SK-N-SH treated with all-trans-retinoic acid at 6 μM for 48 hours (cell line): Measurements from ENCODE around the gene CAPN10.

Source experiments
- ATAC-seq: fragments of 200-7000 bp; cut with Tn5 transposase; 3 replicates; pipeline ENCODE4 v1.9.1; 2020; ENCODE audit warnings: mild to moderate bottlenecking, moderate library complexity
- BACH2 ChIP-seq: fragments of 250-450 bp; sonication (Bioruptor Pico); IDR thresholded peaks from 2 replicates; pipeline ENCODE4 v1.9.0; 2021; ENCODE audit warnings: mild to moderate bottlenecking, borderline replicate concordance
- CREB5 ChIP-seq: fragments of 250-450 bp; sonication (Bioruptor Pico); IDR thresholded peaks from 2 replicates; pipeline ENCODE4 v1.5.1; 2020; ENCODE audit warnings: low read depth, mild to moderate bottlenecking, moderate library complexity
- CSDC2 ChIP-seq: fragments of 250-450 bp; sonication (Bioruptor Pico); IDR thresholded peaks from 2 replicates; pipeline ENCODE4 v1.5.0; 2020; ENCODE audit warnings: mild to moderate bottlenecking, moderate library complexity
- ESRRG ChIP-seq: fragments of 250-450 bp; sonication (Bioruptor Pico); IDR thresholded peaks from 2 replicates; pipeline ENCODE4 v1.6.1; 2021; ENCODE audit warnings: mild to moderate bottlenecking
- GLIS3 ChIP-seq: fragments of 250-450 bp; sonication (Bioruptor Pico); IDR thresholded peaks from 2 replicates; pipeline ENCODE4 v1.5.0; 2020; ENCODE audit warnings: mild to moderate bottlenecking, moderate library complexity
- ISL1 ChIP-seq: fragments of 250-450 bp; sonication (Bioruptor Pico); IDR thresholded peaks from 2 replicates; pipeline ENCODE4 v2.1.2; 2022; ENCODE audit warnings: mild to moderate bottlenecking, moderate library complexity
- OSR1 ChIP-seq: fragments of 250-450 bp; sonication (Bioruptor Pico); IDR thresholded peaks from 2 replicates; pipeline ENCODE4 v1.8.0; 2022; ENCODE audit warnings: moderate library complexity, mild to moderate bottlenecking, inconsistent platforms
- PPARA ChIP-seq: fragments of 250-450 bp; sonication (Bioruptor Pico); IDR thresholded peaks from 2 replicates; pipeline ENCODE4 v1.5.0; 2020; ENCODE audit warnings: mild to moderate bottlenecking, borderline replicate concordance
- RARB ChIP-seq: fragments of 250-450 bp; sonication (Bioruptor Pico); IDR thresholded peaks from 2 replicates; pipeline ENCODE4 v1.8.0; 2021; ENCODE audit warnings: mild to moderate bottlenecking, moderate library complexity
- SNAI2 ChIP-seq: fragments of 250-450 bp; sonication (Bioruptor Pico); IDR thresholded peaks from 2 replicates; pipeline ENCODE4 v1.5.0; 2020; ENCODE audit warnings: mild to moderate bottlenecking, moderate library complexity
- TCF4 ChIP-seq: fragments of 250-450 bp; sonication (Bioruptor Pico); IDR thresholded peaks from 2 replicates; pipeline ENCODE4 v1.8.0; 2021; ENCODE audit warnings: mild to moderate bottlenecking, moderate library complexity, borderline replicate concordance
- TOX ChIP-seq: fragments of 250-450 bp; sonication (Bioruptor Pico); IDR thresholded peaks from 2 replicates; pipeline ENCODE4 v1.8.0; 2021; ENCODE audit warnings: mild to moderate bottlenecking, moderate library complexity, borderline replicate concordance
- ZFP3 ChIP-seq: fragments of 250-450 bp; sonication (Bioruptor Pico); IDR thresholded peaks from 2 replicates; pipeline ENCODE4 v1.5.0; 2020; ENCODE audit warnings: mild to moderate bottlenecking, moderate library complexity
- ZFP30 ChIP-seq: fragments of 450-650 bp; formaldehyde crosslinking; IDR thresholded peaks from 2 replicates; pipeline ENCODE4 v1.5.0; 2022; ENCODE audit warnings: mild to moderate bottlenecking, moderate library complexity
- ZNF565 ChIP-seq: fragments of 450-650 bp; formaldehyde crosslinking; conservative IDR thresholded peaks from 2 replicates; pipeline ENCODE4 v1.5.0; 2020; ENCODE audit warnings: low read depth, mild to moderate bottlenecking, moderate library complexity
- ZNF70 ChIP-seq: fragments of 450-650 bp; formaldehyde crosslinking; IDR thresholded peaks from 2 replicates; pipeline ENCODE4 v1.5.0; 2020; ENCODE audit warnings: mild to moderate bottlenecking, moderate library complexity
- ZNF8 ChIP-seq: fragments of 450-650 bp; formaldehyde crosslinking; IDR thresholded peaks from 2 replicates; pipeline ENCODE4 v1.5.0; 2020; ENCODE audit warnings: mild to moderate bottlenecking, moderate library complexity
- TF ChIP-seq, protein P1 (sequence below): fragments of 250-450 bp; sonication (Bioruptor Pico); IDR thresholded peaks from 2 replicates; pipeline ENCODE4 v1.8.0; 2021; ENCODE audit warnings: low read depth, mild to moderate bottlenecking, moderate library complexity, borderline replicate concordance
- TF ChIP-seq, protein P2 (sequence below): fragments of 250-450 bp; sonication (Bioruptor Pico); IDR thresholded peaks from 2 replicates; pipeline ENCODE4 v1.8.0; 2020; ENCODE audit warnings: mild to moderate bottlenecking, moderate library complexity, borderline replicate concordance
- TF ChIP-seq, protein P3 (sequence below): fragments of 250-450 bp; sonication (Bioruptor Pico); IDR thresholded peaks from 2 replicates; pipeline ENCODE4 v1.5.0; 2020; ENCODE audit warnings: mild to moderate bottlenecking, moderate library complexity

CAPN10 gene

DNA sequence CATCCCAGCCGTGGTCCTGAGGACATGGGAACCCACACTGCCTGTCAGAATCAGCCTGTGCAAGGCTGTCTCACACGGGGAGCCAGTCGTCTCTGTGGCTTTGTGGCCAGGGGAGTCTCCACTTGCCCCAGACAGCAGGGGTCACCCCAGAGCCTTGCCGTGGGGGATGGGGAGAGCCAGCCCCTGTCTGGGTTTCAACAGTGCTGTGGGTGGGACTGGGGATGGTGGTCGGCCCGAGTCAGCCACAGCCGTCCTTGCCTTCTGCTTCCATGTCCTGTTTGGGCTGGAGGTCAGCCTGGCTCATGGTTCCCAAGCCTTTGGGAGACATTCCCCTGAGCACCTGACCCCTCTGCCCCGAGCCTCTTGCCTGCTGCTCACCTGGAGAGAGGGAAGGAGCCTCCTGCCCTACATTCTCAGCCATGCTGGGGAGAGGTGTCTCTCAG lies 58.3 kb downstream of the CAPN10 start:
- TF ChIP-seq ZNF565 (no peak), ISL1 (no peak), ZNF8 (CRISPR knock-in tag) (no peak), ESRRG (CRISPR knock-in tag) (no peak), RARB (CRISPR knock-in tag) (no peak), PPARA (CRISPR knock-in tag) (no peak), OSR1 (CRISPR knock-in tag) (no peak)
- TF ChIP-seq, protein P1, sequence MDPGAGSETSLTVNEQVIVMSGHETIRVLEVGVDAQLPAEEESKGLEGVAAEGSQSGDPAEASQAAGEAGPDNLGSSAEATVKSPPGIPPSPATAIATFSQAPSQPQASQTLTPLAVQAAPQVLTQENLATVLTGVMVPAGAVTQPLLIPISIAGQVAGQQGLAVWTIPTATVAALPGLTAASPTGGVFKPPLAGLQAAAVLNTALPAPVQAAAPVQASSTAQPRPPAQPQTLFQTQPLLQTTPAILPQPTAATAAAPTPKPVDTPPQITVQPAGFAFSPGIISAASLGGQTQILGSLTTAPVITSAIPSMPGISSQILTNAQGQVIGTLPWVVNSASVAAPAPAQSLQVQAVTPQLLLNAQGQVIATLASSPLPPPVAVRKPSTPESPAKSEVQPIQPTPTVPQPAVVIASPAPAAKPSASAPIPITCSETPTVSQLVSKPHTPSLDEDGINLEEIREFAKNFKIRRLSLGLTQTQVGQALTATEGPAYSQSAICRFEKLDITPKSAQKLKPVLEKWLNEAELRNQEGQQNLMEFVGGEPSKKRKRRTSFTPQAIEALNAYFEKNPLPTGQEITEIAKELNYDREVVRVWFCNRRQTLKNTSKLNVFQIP (CRISPR knock-in tag), result no peak
- no peak for ATAC-seq

- TF ChIP-seq ZNF70 (CRISPR knock-in tag) (no peak), GLIS3 (CRISPR knock-in tag) (no peak), ESRRG (CRISPR knock-in tag) (no peak), TOX (CRISPR knock-in tag) (no peak)
- TF ChIP-seq, protein P2, sequence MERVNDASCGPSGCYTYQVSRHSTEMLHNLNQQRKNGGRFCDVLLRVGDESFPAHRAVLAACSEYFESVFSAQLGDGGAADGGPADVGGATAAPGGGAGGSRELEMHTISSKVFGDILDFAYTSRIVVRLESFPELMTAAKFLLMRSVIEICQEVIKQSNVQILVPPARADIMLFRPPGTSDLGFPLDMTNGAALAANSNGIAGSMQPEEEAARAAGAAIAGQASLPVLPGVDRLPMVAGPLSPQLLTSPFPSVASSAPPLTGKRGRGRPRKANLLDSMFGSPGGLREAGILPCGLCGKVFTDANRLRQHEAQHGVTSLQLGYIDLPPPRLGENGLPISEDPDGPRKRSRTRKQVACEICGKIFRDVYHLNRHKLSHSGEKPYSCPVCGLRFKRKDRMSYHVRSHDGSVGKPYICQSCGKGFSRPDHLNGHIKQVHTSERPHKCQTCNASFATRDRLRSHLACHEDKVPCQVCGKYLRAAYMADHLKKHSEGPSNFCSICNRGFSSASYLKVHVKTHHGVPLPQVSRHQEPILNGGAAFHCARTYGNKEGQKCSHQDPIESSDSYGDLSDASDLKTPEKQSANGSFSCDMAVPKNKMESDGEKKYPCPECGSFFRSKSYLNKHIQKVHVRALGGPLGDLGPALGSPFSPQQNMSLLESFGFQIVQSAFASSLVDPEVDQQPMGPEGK, result no peak
- TF ChIP-seq, protein P1 (CRISPR knock-in tag), result no peak
- TF ChIP-seq, all 23 proteins: peak for 0
- no peak for ATAC-seq
Observed at GRCh38 chr2:240645346-240645745, 58.8 kb downstream of the CAPN10 start.

- ATAC-seq, result no peak
- TF ChIP-seq ZFP30 (CRISPR knock-in tag) (no peak), ZNF8 (CRISPR knock-in tag) (no peak), ZNF565 (no peak), ZFP3 (no peak), TOX (CRISPR knock-in tag) (no peak), CREB5 (CRISPR knock-in tag) (no peak), ESRRG (CRISPR knock-in tag) (no peak)
- TF ChIP-seq, protein P3, sequence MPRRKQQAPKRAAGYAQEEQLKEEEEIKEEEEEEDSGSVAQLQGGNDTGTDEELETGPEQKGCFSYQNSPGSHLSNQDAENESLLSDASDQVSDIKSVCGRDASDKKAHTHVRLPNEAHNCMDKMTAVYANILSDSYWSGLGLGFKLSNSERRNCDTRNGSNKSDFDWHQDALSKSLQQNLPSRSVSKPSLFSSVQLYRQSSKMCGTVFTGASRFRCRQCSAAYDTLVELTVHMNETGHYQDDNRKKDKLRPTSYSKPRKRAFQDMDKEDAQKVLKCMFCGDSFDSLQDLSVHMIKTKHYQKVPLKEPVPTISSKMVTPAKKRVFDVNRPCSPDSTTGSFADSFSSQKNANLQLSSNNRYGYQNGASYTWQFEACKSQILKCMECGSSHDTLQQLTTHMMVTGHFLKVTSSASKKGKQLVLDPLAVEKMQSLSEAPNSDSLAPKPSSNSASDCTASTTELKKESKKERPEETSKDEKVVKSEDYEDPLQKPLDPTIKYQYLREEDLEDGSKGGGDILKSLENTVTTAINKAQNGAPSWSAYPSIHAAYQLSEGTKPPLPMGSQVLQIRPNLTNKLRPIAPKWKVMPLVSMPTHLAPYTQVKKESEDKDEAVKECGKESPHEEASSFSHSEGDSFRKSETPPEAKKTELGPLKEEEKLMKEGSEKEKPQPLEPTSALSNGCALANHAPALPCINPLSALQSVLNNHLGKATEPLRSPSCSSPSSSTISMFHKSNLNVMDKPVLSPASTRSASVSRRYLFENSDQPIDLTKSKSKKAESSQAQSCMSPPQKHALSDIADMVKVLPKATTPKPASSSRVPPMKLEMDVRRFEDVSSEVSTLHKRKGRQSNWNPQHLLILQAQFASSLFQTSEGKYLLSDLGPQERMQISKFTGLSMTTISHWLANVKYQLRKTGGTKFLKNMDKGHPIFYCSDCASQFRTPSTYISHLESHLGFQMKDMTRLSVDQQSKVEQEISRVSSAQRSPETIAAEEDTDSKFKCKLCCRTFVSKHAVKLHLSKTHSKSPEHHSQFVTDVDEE (CRISPR knock-in tag), result no peak
- TF ChIP-seq, all 23 proteins: peak for 0
Observed at GRCh38 chr2:240645801-240646175, 59.3 kb downstream of the CAPN10 start.

DNA sequence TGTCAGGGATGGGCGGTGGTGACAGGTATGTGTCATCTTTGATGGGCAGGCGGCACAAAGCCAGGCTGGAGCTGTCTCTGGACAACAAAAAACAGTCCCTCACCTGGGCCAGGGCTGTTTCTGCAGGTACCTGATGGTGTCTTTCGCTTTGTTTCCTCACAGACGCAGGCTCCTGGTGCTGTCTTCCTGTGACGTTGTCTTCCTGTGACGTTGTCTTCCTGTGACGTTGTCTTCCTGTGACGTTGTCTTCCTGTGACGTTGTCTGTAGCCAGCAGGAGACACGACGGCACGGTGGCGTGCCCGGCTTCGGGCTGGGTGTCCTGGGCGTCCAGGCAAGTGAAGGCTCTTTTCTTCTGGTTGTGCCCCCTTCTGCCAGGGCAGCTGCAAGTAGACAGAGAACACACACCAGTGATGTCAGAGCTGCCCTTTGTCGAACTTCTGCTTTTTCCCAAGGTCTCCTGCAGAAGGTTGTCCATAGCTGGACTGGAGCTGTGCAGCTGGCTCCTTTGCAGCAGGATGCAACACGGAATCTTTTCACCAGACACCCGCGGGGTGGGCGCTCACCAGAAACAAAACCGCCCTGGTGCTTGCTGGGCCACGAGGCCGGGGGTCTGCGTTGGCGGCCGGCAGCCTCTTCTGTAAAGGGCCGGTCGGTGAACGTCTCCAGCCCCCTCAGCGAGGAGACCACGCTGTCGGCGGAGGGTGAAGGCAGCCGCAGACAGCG lies 59.8 kb downstream of the CAPN10 start:
- no peak for ATAC-seq
- TF ChIP-seq, protein P1 (CRISPR knock-in tag), result no peak
- TF ChIP-seq BACH2 (CRISPR knock-in tag) (no peak), RARB (CRISPR knock-in tag) (no peak), SNAI2 (CRISPR knock-in tag) (no peak), TOX (CRISPR knock-in tag) (no peak), CSDC2 (CRISPR knock-in tag) (no peak), ZFP30 (CRISPR knock-in tag) (no peak), ZNF565 (no peak), CREB5 (CRISPR knock-in tag) (no peak), TCF4 (CRISPR knock-in tag) (no peak), PPARA (CRISPR knock-in tag) (no peak), GLIS3 (CRISPR knock-in tag) (no peak)
- TF ChIP-seq, protein P2, result no peak
